GM12878 (cell line): ENCODE measurements around the gene PPP1R7. TPM values are rescaled to one million over a fixed set of nuclear protein-coding genes. Genes with fewer than 3 reads are reported as not detected.

ENCODE experiments used
- ATAC-seq: fragments of 200-7000 bp; cut with Tn5 transposase; 3 replicates; pipeline ENCODE4 v1.9.1; 2020; ENCODE audit warnings: mild to moderate bottlenecking, moderate library complexity
- BruUV-seq: library from RNA; stranded (reverse); fragments of 400-500 nt; replicated peaks from 2 replicates; lab custom pipeline; 2021; lab: Mats Ljungman, UMichigan
- CTCF ChIA-PET: fragments of 300-600 bp; sonication (Branson Sonifier 250); formaldehyde crosslinking; extraction: SDS; loops from one replicate; lab custom pipeline; 2021; ENCODE audit warnings: inconsistent platforms; lab: Yijun Ruan, JAX
- POLR2A ChIA-PET: fragments of 350-600 bp; formaldehyde crosslinking; extraction: SDS; loops from one replicate; lab custom pipeline; 2021; ENCODE audit warnings: inconsistent platforms; lab: Charles Lee
- RAD21 ChIA-PET: fragments of 300-600 bp; sonication (Branson Sonifier 250); formaldehyde crosslinking; loops from one replicate; lab custom pipeline; 2023; ENCODE audit warnings: antibody characterized with exemption; ENCODE audit not compliant: unreplicated experiment; lab: Charles Lee
- SMC1A ChIA-PET: fragments of 300-600 bp; sonication (Branson Sonifier 250); formaldehyde crosslinking; loops from one replicate; lab custom pipeline; 2023; ENCODE audit not compliant: unreplicated experiment, uncharacterized antibody; lab: Charles Lee
- DNase-seq: peaks from one replicate; pipeline ENCODE4 v3.0.0-alpha.2; 2011; ENCODE audit warnings: low read depth, low spot score
- FAIRE-seq: peaks from 3 replicates; lab custom pipeline; 2011; peaks lifted over from hg19 to GRCh38; lab: Jason Lieb, UNC
- H2AFZ ChIP-seq: 2 replicates; pipeline ENCODE4 v1.6.0; 2011; ENCODE audit warnings: low read depth, low read length, control low read depth; ENCODE audit not compliant: control insufficient read depth
- H3K27ac ChIP-seq: 2 replicates; pipeline ENCODE4 v1.5.1; 2011; ENCODE audit warnings: control low read depth; ENCODE audit not compliant: control insufficient read depth, insufficient read depth
- H3K27me3 ChIP-seq, 2 experiments: replicated peaks in 1 of 2; 2 replicates each; pipeline versions ENCODE4 v1.6.0 to v1.6.1; 2011; ENCODE audit warnings: low read length in 1 of 2; ENCODE audit not compliant: control insufficient read depth in 2 of 2, insufficient read depth in 2 of 2
- H3K36me3 ChIP-seq, 2 experiments: 2 replicates each; pipeline ENCODE4 v1.5.1; 2011; ENCODE audit warnings: low read length in 1 of 2; ENCODE audit not compliant: control insufficient read depth in 2 of 2, insufficient read depth in 2 of 2
- H3K4me1 ChIP-seq: 2 replicates; pipeline ENCODE4 v1.6.1; 2011; ENCODE audit warnings: mild to moderate bottlenecking, low read length, moderate library complexity, mixed read lengths; ENCODE audit not compliant: control insufficient read depth, insufficient read depth
- H3K4me2 ChIP-seq: 2 replicates; pipeline ENCODE4 v1.6.0; 2011; ENCODE audit warnings: control low read depth; ENCODE audit not compliant: control insufficient read depth, insufficient read depth
- H3K4me3 ChIP-seq: fragments of 200-600 bp; sonication (generic); 2 replicates; pipeline ENCODE4 v1.5.1; 2016
- H3K79me2 ChIP-seq: 2 replicates; pipeline ENCODE4 v1.6.0; 2011; ENCODE audit warnings: low read length; ENCODE audit not compliant: control insufficient read depth, insufficient read depth
- H3K9ac ChIP-seq: 2 replicates; pipeline ENCODE4 v1.8.0; 2011; ENCODE audit warnings: low read length, control low read depth, mixed read lengths; ENCODE audit not compliant: control insufficient read depth, insufficient read depth
- H3K9me3 ChIP-seq: replicated peaks from 3 replicates; pipeline ENCODE4 v1.5.1; 2011; ENCODE audit warnings: mild to moderate bottlenecking, low read length; ENCODE audit not compliant: control insufficient read depth, insufficient read depth
- H4K20me1 ChIP-seq: 2 replicates; pipeline ENCODE4 v1.6.0; 2011; ENCODE audit not compliant: control insufficient read depth, insufficient read depth
- BCLAF1 ChIP-seq: fragments of 450-650 bp; IDR thresholded peaks from 2 replicates; pipeline ENCODE4 v1.6.1; 2017; ENCODE audit warnings: antibody characterized with exemption, mild to moderate bottlenecking, moderate library complexity
- EGR1 ChIP-seq, 2 experiments: IDR thresholded peaks; 1 replicate in 1 of 2; 2 replicates in 1 of 2; pipeline ENCODE4 v1.6.1; 2011 to 2012; ENCODE audit warnings: low read depth in 2 of 2, low read length in 2 of 2, borderline replicate concordance in 1 of 2, mild to moderate bottlenecking in 1 of 2, moderate library complexity in 1 of 2
- ESRRA ChIP-seq: IDR thresholded peaks from 2 replicates; pipeline ENCODE4 v1.6.1; 2012; ENCODE audit warnings: mild to moderate bottlenecking, low read length, improper control_type of control experiment
- FOXK2 ChIP-seq: fragments of 450-650 bp; IDR thresholded peaks from 2 replicates; pipeline ENCODE4 v1.6.1; 2017; ENCODE audit warnings: mild to moderate bottlenecking, moderate library complexity
- HDAC2 ChIP-seq: fragments of 200-600 bp; sonication (generic); IDR thresholded peaks from 2 replicates; pipeline ENCODE4 v1.6.1; 2017
- KAT2A ChIP-seq: conservative IDR thresholded peaks from 2 replicates; pipeline ENCODE4 v1.6.1; 2011; ENCODE audit warnings: low read depth, low read length; ENCODE audit not compliant: control insufficient read depth
- NR2C1 ChIP-seq: fragments of 450-650 bp; IDR thresholded peaks from 2 replicates; pipeline ENCODE4 v1.6.1; 2017; ENCODE audit warnings: antibody characterized with exemption, mild to moderate bottlenecking, moderate library complexity
- POLR2A ChIP-seq: IDR thresholded peaks from 2 replicates; pipeline ENCODE4 v1.6.1; 2011; ENCODE audit warnings: low read depth, mild to moderate bottlenecking, low read length
- RAD51 ChIP-seq: fragments of 450-650 bp; IDR thresholded peaks from 2 replicates; pipeline ENCODE4 v1.6.1; 2016; ENCODE audit warnings: moderate library complexity, mild to moderate bottlenecking, inconsistent platforms
- RFX5 ChIP-seq: IDR thresholded peaks from 2 replicates; pipeline ENCODE4 v1.6.1; 2011; ENCODE audit warnings: low read depth, low read length, improper control_type of control experiment
- SREBF1 ChIP-seq: IDR thresholded peaks from 2 replicates; pipeline ENCODE4 v1.6.1; 2012; ENCODE audit warnings: mild to moderate bottlenecking, low read length
- SUZ12 ChIP-seq: fragments of 200-600 bp; sonication (generic); IDR thresholded peaks from one replicate; pipeline ENCODE4 v1.6.1; 2018; ENCODE audit warnings: antibody characterized with exemption, mild to moderate bottlenecking; ENCODE audit not compliant: unreplicated experiment
- TBL1XR1 ChIP-seq: IDR thresholded peaks from 2 replicates; pipeline ENCODE4 v1.6.1; 2012; ENCODE audit warnings: low read depth, low read length, improper control_type of control experiment
- TCF12 ChIP-seq: IDR thresholded peaks from 2 replicates; pipeline ENCODE4 v1.6.1; 2011; ENCODE audit warnings: low read depth, mild to moderate bottlenecking, low read length
- ZNF592 ChIP-seq: fragments of 450-650 bp; IDR thresholded peaks from 2 replicates; pipeline ENCODE4 v1.6.1; 2017; ENCODE audit warnings: mild to moderate bottlenecking, moderate library complexity
- ZNF622 ChIP-seq: fragments of 450-650 bp; IDR thresholded peaks from 2 replicates; pipeline ENCODE4 v1.6.1; 2017; ENCODE audit warnings: mild to moderate bottlenecking, inconsistent platforms
- WGBS: methylation state at CpG from one replicate; pipeline ENCODE4 v1.1.6; 2016; ENCODE audit warnings: low lambda C conversion rate; ENCODE audit not compliant: insufficient replicate concordance, insufficient coverage; ENCODE audit errors: missing lambda C conversion rate; 5-methylcytosine and 5-hydroxymethylcytosine counted together
- in situ Hi-C: fragments of 300-500 bp; cut with MboI; formaldehyde crosslinking; loops from 9 replicates; pipeline ENCODE4 v1.14.3; 2018; ENCODE audit warnings: mixed read lengths
- intact Hi-C: fragments of 100-400 bp; cut with micrococcal nuclease; formaldehyde crosslinking; loops from one replicate; pipeline ENCODE4 v1.14.2; 2022; ENCODE audit not compliant: unreplicated experiment
- polyA plus RNA-seq, 11 experiments: library from polyadenylated mRNA; depleted of rRNA in 4 of 11; unstranded in 6 of 11; stranded (reverse) in 5 of 11; fragments of >200 nt; fragmentation: Nextera tagmentation in 4 of 11; fragmentation: Illumina TruSeq in 1 of 11; extraction: Ambion mirVana in 4 of 11; extraction: Trizol in 1 of 11; gene quantifications; 1 replicate in 1 of 11; 2 replicates in 10 of 11; pipeline versions ENCODE4 v1.2.1 to v1.2.3, GENCODE V29; 2011 to 2016; ENCODE audit warnings: inconsistent platforms in 2 of 11, missing spikeins in 2 of 11, low read depth in 1 of 11
- total RNA-seq, 4 experiments: library from RNA; depleted of rRNA in 3 of 4; stranded (reverse); fragments of >200 nt in 3 of 4; fragmentation: Illumina TruSeq in 1 of 4; extraction: Trizol in 1 of 4; gene quantifications; 2 replicates each; pipeline versions ENCODE4 v1.2.1 to v1.2.3, GENCODE V29; 2013 to 2021
- TF ChIP-seq, protein P1 (sequence below): fragments of 450-650 bp; IDR thresholded peaks from 2 replicates; pipeline ENCODE4 v1.6.1; 2014; ENCODE audit warnings: mild to moderate bottlenecking

The PPP1R7 gene
- total and polyA plus RNA-seq, 10 of the 15 experiments (the other 5 are each of a cell fraction or from before 2014, with no cell fraction given) = 78.5 to 174 (median 93.7) TPM

DNA sequence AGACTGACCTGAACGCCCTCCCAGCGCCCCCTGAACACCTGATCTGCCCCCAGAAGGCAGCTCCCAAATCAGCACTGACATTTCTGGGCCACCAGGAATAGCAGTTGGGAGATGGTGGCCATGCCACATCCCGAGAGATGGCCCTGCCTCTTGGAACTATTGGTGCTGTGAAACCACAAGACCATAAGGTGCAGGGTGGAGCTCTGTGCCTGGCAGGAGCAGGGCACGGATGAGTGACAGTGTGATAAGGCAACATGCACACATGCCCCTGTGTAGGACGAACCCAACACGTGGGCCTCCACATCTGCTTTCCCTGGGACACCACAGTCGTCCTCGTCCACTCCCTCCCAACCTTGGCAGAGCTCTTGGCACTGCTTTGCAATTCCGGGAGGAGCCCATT, 65.2 kb downstream of the PPP1R7 start:
- intact Hi-C loops (loop anchor here (5.0 to 10.0 kb wide), 2 partner anchors 138 to 361 kb away; no protein-coding TSS in a partner anchor), in situ Hi-C loops (loop anchor here (5.0 kb wide), 1 partner anchor 138 kb away; no protein-coding TSS in a partner anchor)
- H3K4me3 ChIP-seq = no peak overlapping the region
- no peaks in the 10 kb centered on the region for H3K9me3 ChIP-seq
- no peak overlapping the region for H3K27ac ChIP-seq
- H3K4me1 ChIP-seq = no peaks in the 10 kb centered on the region
- BruUV-seq = no TSS peak
- DNase-seq (no peak), FAIRE-seq (no peak), ATAC-seq (no peak)
- CTCF ChIA-PET = interaction anchor here (0.8 to 1.7 kb wide), 2 partner anchors 138 to 176 kb away, joined by 3 to 4 read pairs; no protein-coding TSS in a partner anchor
- SMC1A ChIA-PET = no interaction called here
- H3K4me2 ChIP-seq = no peak overlapping the region
- no peaks in the 10 kb centered on the region for H3K79me2 ChIP-seq
- RAD21 ChIA-PET = interaction anchor here (1.4 kb wide), 1 partner anchor 137 kb away, joined by 4 read pairs; no protein-coding TSS in a partner anchor
- POLR2A ChIA-PET = interaction anchor here (0.6 kb wide), 2 partner anchors 96 to 213 kb away, joined by 3 to 5 read pairs; no protein-coding TSS in a partner anchor
- H3K36me3 ChIP-seq = no peaks in the 10 kb centered on the region
- no peak overlapping the region for H2AFZ ChIP-seq
- 19% methylated on average over 9 of the region's 9 CpGs for WGBS
- no peaks in the 10 kb centered on the region for H4K20me1 ChIP-seq
- H3K27me3 ChIP-seq = no peaks in the 10 kb centered on the region
- no peak overlapping the region for H3K9ac ChIP-seq
- TF ChIP-seq BCLAF1 (no peak), ESRRA (no peak), TCF12 (no peak), TBL1XR1 (no peak), HDAC2 (no peak), FOXK2 (no peak), POLR2A (no peak), SUZ12 (no peak), KAT2A (no peak), RFX5 (no peak), EGR1 (IDR thresholded peaks at IDR 0.05; ENCODE audit: borderline replicate concordance in 1 of 2, low read depth in 2 of 2, low read length in 2 of 2) (no peak), NR2C1 (no peak), SREBF1 (no peak), ZNF592 (no peak), RAD51 (no peak), ZNF622 (no peak)
- TF ChIP-seq, protein P1, sequence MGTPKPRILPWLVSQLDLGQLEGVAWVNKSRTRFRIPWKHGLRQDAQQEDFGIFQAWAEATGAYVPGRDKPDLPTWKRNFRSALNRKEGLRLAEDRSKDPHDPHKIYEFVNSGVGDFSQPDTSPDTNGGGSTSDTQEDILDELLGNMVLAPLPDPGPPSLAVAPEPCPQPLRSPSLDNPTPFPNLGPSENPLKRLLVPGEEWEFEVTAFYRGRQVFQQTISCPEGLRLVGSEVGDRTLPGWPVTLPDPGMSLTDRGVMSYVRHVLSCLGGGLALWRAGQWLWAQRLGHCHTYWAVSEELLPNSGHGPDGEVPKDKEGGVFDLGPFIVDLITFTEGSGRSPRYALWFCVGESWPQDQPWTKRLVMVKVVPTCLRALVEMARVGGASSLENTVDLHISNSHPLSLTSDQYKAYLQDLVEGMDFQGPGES = no peak
